SU-DHL-6 (cell line): ENCODE results near the gene SYT11.
"Not testable (repeated sequence)": the region's sequence is repeated elsewhere in the genome, so short reads cannot be mapped to it uniquely, and the experiment has no call there.

Experiments
- H2AFZ ChIP-seq: fragments of 200-600 bp; sonication (generic); 2 replicates; pipeline ENCODE4 v1.6.1; 2014; ENCODE audit warnings: low read depth, mild to moderate bottlenecking, moderate library complexity, mixed read lengths, antibody characterized with exemption, low read length; ENCODE audit not compliant: severe bottlenecking
- H3F3A ChIP-seq: fragments of 200-600 bp; shearing (Covaris generic); 2 replicates; pipeline ENCODE4 v1.6.0; 2016; ENCODE audit warnings: antibody characterized with exemption, mild to moderate bottlenecking; ENCODE audit not compliant: insufficient read depth
- H3K27ac ChIP-seq: fragments of 200-600 bp; sonication (generic); 2 replicates; pipeline ENCODE4 v1.5.1; 2016; ENCODE audit warnings: low read depth, mild to moderate bottlenecking, low read length, moderate library complexity, mixed read lengths
- H3K27me3 ChIP-seq: fragments of 200-600 bp; sonication (generic), shearing (Covaris generic); 2 replicates; pipeline ENCODE4 v1.6.0; 2014; ENCODE audit warnings: mild to moderate bottlenecking, low read length
- H3K36me3 ChIP-seq: fragments of 200-600 bp; sonication (generic); 2 replicates; pipeline ENCODE4 v1.6.1; 2014; ENCODE audit warnings: mild to moderate bottlenecking, low read length, mixed read lengths
- H3K4me2 ChIP-seq: fragments of 300-600, 200-600 bp; shearing (Covaris generic), sonication (generic); 2 replicates; pipeline ENCODE4 v1.6.0; 2014; ENCODE audit warnings: low read length, low read depth, mild to moderate bottlenecking; ENCODE audit not compliant: poor library complexity, severe bottlenecking
- H3K4me3 ChIP-seq: fragments of 200-600 bp; sonication (generic); 2 replicates; pipeline ENCODE4 v1.5.1; 2014; ENCODE audit warnings: antibody characterized with exemption, low read length, mild to moderate bottlenecking, mixed read lengths; ENCODE audit not compliant: insufficient read depth, poor library complexity, severe bottlenecking
- H3K79me2 ChIP-seq: fragments of 200-600 bp; sonication (generic); 2 replicates; pipeline ENCODE4 v1.6.1; 2014; ENCODE audit warnings: mild to moderate bottlenecking, low read length, moderate library complexity; ENCODE audit not compliant: insufficient read depth
- H3K9ac ChIP-seq: fragments of 200-600 bp; sonication (generic); 2 replicates; pipeline ENCODE4 v1.7.0; 2014; ENCODE audit warnings: mild to moderate bottlenecking, low read length
- H3K9me2 ChIP-seq: fragments of 200-600 bp; sonication (generic); replicated peaks from 2 replicates; pipeline ENCODE4 v1.6.1; 2014; ENCODE audit warnings: low read length; ENCODE audit not compliant: insufficient read depth
- H3K9me3 ChIP-seq: fragments of 200-600 bp; sonication (generic); 2 replicates; pipeline ENCODE4 v1.6.1; 2014; ENCODE audit warnings: low read length, mixed read lengths; ENCODE audit not compliant: insufficient read depth
- H4K20me1 ChIP-seq: fragments of 200-600 bp; sonication (generic); 2 replicates; pipeline ENCODE4 v1.6.1; 2014; ENCODE audit warnings: low read depth, mild to moderate bottlenecking, antibody characterized with exemption, low read length, moderate library complexity, mixed read lengths
- EZH2phosphoT487 ChIP-seq: fragments of 200-600 bp; sonication (generic), shearing (Covaris generic); conservative IDR thresholded peaks from 2 replicates; pipeline ENCODE4 v1.6.1; 2018; ENCODE audit warnings: mild to moderate bottlenecking, antibody characterized with exemption, low read length, moderate library complexity, mixed read lengths
- TF ChIP-seq, protein P1 (sequence below): fragments of 200-600 bp; sonication (generic); IDR thresholded peaks from one replicate; pipeline ENCODE4 v1.5.1; 2017; ENCODE audit warnings: antibody characterized with exemption, mild to moderate bottlenecking, low read length, moderate library complexity; ENCODE audit not compliant: insufficient read depth, poor library complexity, severe bottlenecking

The SYT11 gene

GRCh38 chr1:155833665-155834295 is 25.6 kb upstream of the SYT11 start:
- Histone ChIP-seq H3K27ac (peak overlapping the region; percentile 87), H3K36me3 (peaks cover 4% of the 10 kb centered on the region; the same call in 1 of the 2 replicates), H4K20me1 (no peaks in the 10 kb centered on the region), H3K9me3 (no peaks in the 10 kb centered on the region), H2AFZ (no peak overlapping the region), H3K9ac (peak overlapping the region; percentile 31; the same call in 1 of the 2 replicates), H3K9me2 (no peaks in the 10 kb centered on the region), H3F3A (peaks cover 30% of the 10 kb centered on the region), H3K4me3 (no peak overlapping the region), H3K79me2 (peaks cover 39% of the 10 kb centered on the region), H3K27me3 (no peaks in the 10 kb centered on the region), H3K4me2 (peak overlapping the region; percentile 41)
- no peak for TF ChIP-seq EZH2phosphoT487
- TF ChIP-seq, protein P1, sequence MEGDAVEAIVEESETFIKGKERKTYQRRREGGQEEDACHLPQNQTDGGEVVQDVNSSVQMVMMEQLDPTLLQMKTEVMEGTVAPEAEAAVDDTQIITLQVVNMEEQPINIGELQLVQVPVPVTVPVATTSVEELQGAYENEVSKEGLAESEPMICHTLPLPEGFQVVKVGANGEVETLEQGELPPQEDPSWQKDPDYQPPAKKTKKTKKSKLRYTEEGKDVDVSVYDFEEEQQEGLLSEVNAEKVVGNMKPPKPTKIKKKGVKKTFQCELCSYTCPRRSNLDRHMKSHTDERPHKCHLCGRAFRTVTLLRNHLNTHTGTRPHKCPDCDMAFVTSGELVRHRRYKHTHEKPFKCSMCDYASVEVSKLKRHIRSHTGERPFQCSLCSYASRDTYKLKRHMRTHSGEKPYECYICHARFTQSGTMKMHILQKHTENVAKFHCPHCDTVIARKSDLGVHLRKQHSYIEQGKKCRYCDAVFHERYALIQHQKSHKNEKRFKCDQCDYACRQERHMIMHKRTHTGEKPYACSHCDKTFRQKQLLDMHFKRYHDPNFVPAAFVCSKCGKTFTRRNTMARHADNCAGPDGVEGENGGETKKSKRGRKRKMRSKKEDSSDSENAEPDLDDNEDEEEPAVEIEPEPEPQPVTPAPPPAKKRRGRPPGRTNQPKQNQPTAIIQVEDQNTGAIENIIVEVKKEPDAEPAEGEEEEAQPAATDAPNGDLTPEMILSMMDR: no peak

DNA sequence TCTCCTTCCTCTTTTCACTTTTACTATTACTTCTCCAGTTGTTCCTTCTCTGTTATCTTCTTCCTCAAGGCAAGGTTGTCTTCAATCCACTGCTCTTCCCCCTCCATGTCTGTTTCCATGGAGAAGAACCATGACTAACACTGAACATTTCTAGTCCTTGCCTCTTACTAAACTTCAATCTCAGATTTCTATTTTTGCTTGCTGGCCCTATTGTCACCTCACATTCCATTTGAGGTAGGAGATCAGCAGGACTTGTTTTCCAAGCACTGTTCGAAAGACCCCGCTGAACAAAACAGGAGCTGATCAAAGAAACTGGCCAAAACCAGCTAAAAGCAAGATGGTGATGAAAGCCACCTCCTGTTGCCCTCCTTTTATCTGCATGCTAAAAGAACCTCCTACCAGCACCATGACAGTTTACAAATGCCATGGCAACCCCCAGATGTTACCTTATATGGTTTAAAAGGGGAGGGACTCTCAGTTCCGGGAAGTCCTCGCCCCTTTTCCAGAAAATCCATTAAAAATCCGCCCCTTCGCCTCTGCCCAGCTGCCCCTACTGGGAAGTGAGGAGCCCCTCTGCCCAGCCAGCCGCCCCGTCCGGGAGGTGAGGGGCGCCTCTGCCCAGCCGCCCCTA is 25.0 kb upstream of the SYT11 start:
- no peaks in the 10 kb centered on the region for H4K20me1 ChIP-seq
- peaks cover 24% of the 10 kb centered on the region for H3F3A ChIP-seq
- no peak overlapping the region for H3K4me3 ChIP-seq
- H2AFZ ChIP-seq: no peak overlapping the region
- peak overlapping the region; percentile 31; the same call in 1 of the 2 replicates for H3K9ac ChIP-seq
- H3K79me2 ChIP-seq: peaks cover 39% of the 10 kb centered on the region
- H3K9me3 ChIP-seq: no peaks in the 10 kb centered on the region
- no peaks in the 10 kb centered on the region for H3K9me2 ChIP-seq
- no peaks in the 10 kb centered on the region for H3K27me3 ChIP-seq
- TF ChIP-seq, protein P1: no peak
- TF ChIP-seq EZH2phosphoT487: no peak
- H3K4me2 ChIP-seq: peak overlapping the region; percentile 41
- peaks cover 4% of the 10 kb centered on the region; the same call in 1 of the 2 replicates for H3K36me3 ChIP-seq
- H3K27ac ChIP-seq: peak overlapping the region; percentile 87

DNA sequence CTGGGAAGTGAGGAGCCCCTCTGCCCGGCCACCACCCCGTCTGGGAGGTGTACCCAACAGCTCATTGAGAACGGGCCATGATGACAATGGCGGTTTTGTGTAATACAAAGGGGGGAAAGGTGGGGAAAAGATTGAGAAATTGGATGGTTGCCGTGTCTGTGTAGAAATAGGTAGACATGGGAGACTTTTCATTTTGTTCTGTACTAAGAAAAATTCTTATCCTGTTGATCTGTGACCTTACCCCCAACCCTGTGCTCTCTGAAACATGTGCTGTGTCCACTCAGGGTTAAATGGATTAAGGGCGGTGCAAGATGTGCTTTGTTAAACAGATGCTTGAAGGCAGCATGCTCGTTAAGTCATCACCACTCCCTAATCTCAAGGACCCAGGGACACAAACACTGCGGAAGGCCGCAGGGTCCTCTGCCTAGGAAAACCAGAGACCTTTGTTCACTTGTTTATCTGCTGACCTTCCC is 24.4 kb upstream of the SYT11 start:
- Histone ChIP-seq H3F3A (peaks cover 20% of the 10 kb centered on the region), H3K79me2 (peaks cover 40% of the 10 kb centered on the region)
- not testable (repeated sequence) for H2AFZ ChIP-seq, H3K9me3 ChIP-seq, H3K27ac ChIP-seq, H3K9me2 ChIP-seq, H3K9ac ChIP-seq, H3K36me3 ChIP-seq, H3K4me2 ChIP-seq, H3K4me3 ChIP-seq, H4K20me1 ChIP-seq, H3K27me3 ChIP-seq

DNA sequence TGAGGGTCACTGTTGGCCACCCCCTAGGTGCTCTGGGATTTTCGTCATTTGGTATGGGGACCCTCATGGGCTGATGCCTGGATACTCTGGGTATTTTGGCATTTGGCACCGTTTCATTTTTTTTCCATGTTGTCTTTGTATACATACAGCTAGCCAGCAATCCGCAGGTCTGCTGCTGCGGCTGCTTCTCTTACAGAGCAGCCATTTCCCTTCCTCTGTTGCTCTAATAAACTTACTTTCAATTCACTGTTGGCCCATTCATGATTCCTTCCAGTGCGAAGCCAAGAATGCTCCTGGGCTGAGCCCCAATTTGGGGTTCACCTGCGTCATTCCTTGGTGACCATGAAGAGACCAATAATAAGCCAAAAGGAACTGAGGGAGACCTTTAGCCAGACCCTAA is 23.8 kb upstream of the SYT11 start:
- peaks cover 45% of the 10 kb centered on the region for H3K79me2 ChIP-seq

More for the DNA sequence above, 23.8 kb upstream of the SYT11 start:
- Histone ChIP-seq H4K20me1 (no peaks in the 10 kb centered on the region), H3F3A (peaks cover 20% of the 10 kb centered on the region), H3K9ac (no peak overlapping the region), H3K4me2 (no peak overlapping the region), H3K36me3 (peaks cover 4% of the 10 kb centered on the region; the same call in 1 of the 2 replicates), H2AFZ (no peak overlapping the region), H3K9me2 (no peaks in the 10 kb centered on the region), H3K27ac (no peak overlapping the region), H3K27me3 (no peaks in the 10 kb centered on the region), H3K9me3 (no peaks in the 10 kb centered on the region), H3K4me3 (no peak overlapping the region)
- TF ChIP-seq, protein P1: no peak
- no peak for TF ChIP-seq EZH2phosphoT487
